Thoracic aorta (tissue), 2 donors: ENCODE data around the gene BEAN1. TPM values are rescaled to one million over a fixed set of nuclear protein-coding genes. Genes with fewer than 3 reads are reported as not detected.

Experiments
- ATAC-seq: fragments of 150-250 bp; one replicate; pipeline ENCODE4 v1.8.0; 2017; ENCODE audit warnings: low read depth; ENCODE audit not compliant: insufficient number of reproducible peaks, low FRiP score
- DNase-seq: peaks from one replicate; pipeline ENCODE4 v3.0.0-alpha.2; 2020; ENCODE audit warnings: low spot score
- H3K27ac ChIP-seq, 2 donors: fragments of 200-600 bp; sonication (generic); 1 replicate in 1 of 2; 2 replicates in 1 of 2; pipeline ENCODE4 v1.5.1; 2016; ENCODE audit warnings: mild to moderate bottlenecking in 2 of 2, moderate library complexity in 2 of 2
- H3K27me3 ChIP-seq: fragments of 200-600 bp; sonication (generic); replicated peaks from 2 replicates; pipeline ENCODE4 v1.6.0; 2016; ENCODE audit warnings: mild to moderate bottlenecking; ENCODE audit not compliant: insufficient read depth
- H3K36me3 ChIP-seq: fragments of 200-600 bp; sonication (generic); one replicate; pipeline ENCODE4 v1.5.1; 2016
- H3K4me1 ChIP-seq, 2 donors: fragments of 200-600 bp; sonication (generic); 1 replicate in 1 of 2; 2 replicates in 1 of 2; pipeline versions ENCODE4 v1.5.1 to v1.6.0; 2016; ENCODE audit warnings: low read depth in 2 of 2, mild to moderate bottlenecking in 1 of 2; ENCODE audit not compliant: control insufficient read depth in 1 of 2
- H3K4me3 ChIP-seq: fragments of 200-600 bp; sonication (generic); 2 replicates; pipeline ENCODE4 v1.5.1; 2016; ENCODE audit warnings: mild to moderate bottlenecking
- H3K9me3 ChIP-seq: fragments of 200-600 bp; sonication (generic); 2 replicates; pipeline ENCODE4 v1.5.1; 2016
- total RNA-seq, 2 donors: library from RNA; depleted of rRNA; stranded (reverse); fragments of >200 nt; gene quantifications; one replicate each; pipeline versions ENCODE4 v1.1.0 to v1.2.3, GENCODE V29; 2016
- TF ChIP-seq, protein P1 (sequence below): fragments of 200-600 bp; sonication (generic); IDR thresholded peaks from one replicate; pipeline ENCODE4 v1.5.1; 2019; ENCODE audit warnings: antibody characterized with exemption

The BEAN1 gene
- total RNA-seq, 2 donors from 2014 or later, result 0.28 TPM; not detected in 1

- Histone ChIP-seq H3K27me3 (no peaks in the 10 kb centered on the region), H3K4me1 (peaks cover 53 to 80% of the 10 kb centered on the region in 2 donors), H3K4me3 (no peak overlapping the region), H3K9me3 (no peaks in the 10 kb centered on the region), H3K27ac (peak overlapping the region; percentile 83 to 94), H3K36me3 (no peaks in the 10 kb centered on the region)
- ATAC-seq (no peak), DNase-seq (no peak)
- TF ChIP-seq, protein P1, sequence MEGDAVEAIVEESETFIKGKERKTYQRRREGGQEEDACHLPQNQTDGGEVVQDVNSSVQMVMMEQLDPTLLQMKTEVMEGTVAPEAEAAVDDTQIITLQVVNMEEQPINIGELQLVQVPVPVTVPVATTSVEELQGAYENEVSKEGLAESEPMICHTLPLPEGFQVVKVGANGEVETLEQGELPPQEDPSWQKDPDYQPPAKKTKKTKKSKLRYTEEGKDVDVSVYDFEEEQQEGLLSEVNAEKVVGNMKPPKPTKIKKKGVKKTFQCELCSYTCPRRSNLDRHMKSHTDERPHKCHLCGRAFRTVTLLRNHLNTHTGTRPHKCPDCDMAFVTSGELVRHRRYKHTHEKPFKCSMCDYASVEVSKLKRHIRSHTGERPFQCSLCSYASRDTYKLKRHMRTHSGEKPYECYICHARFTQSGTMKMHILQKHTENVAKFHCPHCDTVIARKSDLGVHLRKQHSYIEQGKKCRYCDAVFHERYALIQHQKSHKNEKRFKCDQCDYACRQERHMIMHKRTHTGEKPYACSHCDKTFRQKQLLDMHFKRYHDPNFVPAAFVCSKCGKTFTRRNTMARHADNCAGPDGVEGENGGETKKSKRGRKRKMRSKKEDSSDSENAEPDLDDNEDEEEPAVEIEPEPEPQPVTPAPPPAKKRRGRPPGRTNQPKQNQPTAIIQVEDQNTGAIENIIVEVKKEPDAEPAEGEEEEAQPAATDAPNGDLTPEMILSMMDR, result no peak
Observed at GRCh38 chr16:66510298-66510697, 83.2 kb downstream of the BEAN1 start.

- Histone ChIP-seq H3K36me3 (no peaks in the 10 kb centered on the region), H3K27me3 (no peaks in the 10 kb centered on the region), H3K4me1 (peaks cover 59 to 83% of the 10 kb centered on the region in 2 donors), H3K4me3 (peak overlapping the region; percentile 24), H3K27ac (peak overlapping the region; percentile 83 to 94), H3K9me3 (no peaks in the 10 kb centered on the region)
- DNase-seq (no peak), ATAC-seq (peak; percentile 23)
- TF ChIP-seq, protein P1, result no peak
Observed at GRCh38 chr16:66510711-66511601, 83.9 kb downstream of the BEAN1 start.

DNA sequence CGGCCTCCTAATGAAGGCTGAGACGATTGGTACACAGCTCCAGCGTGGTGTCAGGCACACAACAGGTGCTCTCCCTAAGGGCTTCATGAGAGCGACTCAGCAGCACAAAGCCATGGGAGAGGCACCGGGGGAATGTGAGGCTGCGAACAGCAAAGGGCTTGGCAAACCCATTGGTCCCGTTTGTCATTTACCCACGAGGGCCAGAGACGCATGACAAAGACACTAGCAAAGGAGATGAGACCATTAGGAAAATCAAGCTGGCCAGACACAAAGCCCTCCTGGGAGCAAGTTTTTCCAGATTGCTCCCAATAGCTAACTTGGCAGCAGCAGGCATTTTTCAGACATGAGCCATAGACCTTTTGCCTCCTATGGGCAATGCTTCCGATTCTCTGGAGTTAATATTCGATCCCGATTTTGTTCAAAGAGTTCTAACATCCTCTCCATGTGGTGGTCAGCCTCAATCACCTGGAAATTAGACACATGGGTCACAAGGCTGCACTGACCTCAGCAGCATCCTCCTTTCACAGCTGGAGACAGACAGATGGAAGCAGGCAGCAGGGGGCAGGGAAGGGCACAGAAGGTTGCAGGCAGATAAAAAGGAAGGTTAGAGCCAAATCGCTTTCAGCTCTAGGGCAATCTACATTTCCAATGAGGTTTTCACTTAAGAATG, 84.6 kb downstream of the BEAN1 start:
- peaks cover 66 to 91% of the 10 kb centered on the region in 2 donors for H3K4me1 ChIP-seq
- peak overlapping the region; percentile 24 for H3K4me3 ChIP-seq
- H3K36me3 ChIP-seq, result no peaks in the 10 kb centered on the region
- TF ChIP-seq, protein P1, result no peak
- H3K27ac ChIP-seq, result peak overlapping the region; percentile 83 to 94
- DNase-seq, result no peak
- no peaks in the 10 kb centered on the region for H3K27me3 ChIP-seq
- H3K9me3 ChIP-seq, result no peaks in the 10 kb centered on the region
- no peak for ATAC-seq

GRCh38 chr16:66512272-66513110, 85.4 kb downstream of the BEAN1 start:
- no peak overlapping the region for H3K4me3 ChIP-seq
- ATAC-seq (no peak), DNase-seq (no peak)
- H3K9me3 ChIP-seq, result no peaks in the 10 kb centered on the region
- H3K27ac ChIP-seq, result peak overlapping the region; percentile 83 to 94
- TF ChIP-seq, protein P1, result no peak
- H3K36me3 ChIP-seq, result no peaks in the 10 kb centered on the region
- H3K27me3 ChIP-seq, result no peaks in the 10 kb centered on the region
- H3K4me1 ChIP-seq, result peaks cover 69 to 95% of the 10 kb centered on the region in 2 donors
